Right lobe of liver (tissue), 6 donors: Measurements from ENCODE around the gene FEV. TPM values are rescaled to one million over a fixed set of nuclear protein-coding genes. Genes with fewer than 3 reads are reported as not detected.

ENCODE experiments used
- ATAC-seq, 4 donors: fragments of 200-7000 bp; cut with Tn5 transposase; one replicate each; pipeline ENCODE4 v1.9.1; 2020; ENCODE audit warnings: mild to moderate bottlenecking in 4 of 4, moderate library complexity in 4 of 4
- DNase-seq, 3 donors: peaks; one replicate each; pipeline ENCODE4 v3.0.0-alpha.2; 2020
- H3K27ac ChIP-seq, 3 donors: fragments of 200-600 bp; one replicate each; pipeline ENCODE4 v1.8.0; 2022
- H3K27me3 ChIP-seq, 2 donors: fragments of 200-600 bp; one replicate each; pipeline ENCODE4 v1.8.0; 2022
- H3K36me3 ChIP-seq, 4 donors: fragments of 200-600 bp; sonication (generic) in 1 of 4; one replicate each; pipeline versions ENCODE4 v1.5.1 to v1.8.0; 2017 to 2022; ENCODE audit warnings: control low read depth in 1 of 4
- H3K4me1 ChIP-seq, 4 donors: fragments of 200-600 bp; sonication (generic) in 1 of 4; one replicate each; pipeline versions ENCODE4 v1.5.1 to v1.8.0; 2017 to 2022; ENCODE audit warnings: control low read depth in 1 of 4
- H3K4me3 ChIP-seq, 3 donors: fragments of 200-600 bp; one replicate each; pipeline ENCODE4 v1.8.0; 2022
- H3K9me3 ChIP-seq, 4 donors: fragments of 200-600 bp; sonication (generic) in 1 of 4; one replicate each; pipeline versions ENCODE4 v1.5.1 to v1.8.0; 2017 to 2022; ENCODE audit warnings: control low read depth in 1 of 4
- POLR2A ChIP-seq: fragments of 450-650 bp; IDR thresholded peaks from one replicate; pipeline ENCODE4 v1.6.1; 2017; ENCODE audit warnings: antibody characterized with exemption, mild to moderate bottlenecking
- WGBS: methylation state at CpG from one replicate; pipeline ENCODE4 v1.1.6; 2018; ENCODE audit warnings: low coverage, low lambda C conversion rate; ENCODE audit not compliant: insufficient coverage; ENCODE audit errors: missing lambda C conversion rate; 5-methylcytosine and 5-hydroxymethylcytosine counted together
- intact Hi-C, 2 donors: fragments of 100-400 bp; cut with DNase I; formaldehyde crosslinking; loops; one replicate each; pipeline versions ENCODE4 v1.11.2 to v1.14.1; 2022
- total RNA-seq, 6 experiments: library from RNA; depleted of rRNA in 2 of 6; stranded (reverse); fragments of >200 nt in 2 of 6; fragmentation: NEBNext Ultra II Directional in 3 of 6; extraction: Animal tissue kit (Norgen Biotek cat#: 25700) in 3 of 6; gene quantifications; one replicate each; pipeline versions ENCODE4 v1.1.0 to v1.2.4, GENCODE V29; 2016 to 2023
- TF ChIP-seq, protein P1 (sequence below), 4 donors: fragments of 200-600 bp in 3 of 4; fragments of 450-650 bp in 1 of 4; IDR thresholded peaks; one replicate each; pipeline versions ENCODE4 v1.5.1 to v1.8.0; 2016 to 2022; ENCODE audit warnings: antibody characterized with exemption in 4 of 4, mild to moderate bottlenecking in 2 of 4
- donor health status: DM: no; HTN: yes; CAD: no.
- donor health status: DM: no; HTN: no; CAD: no.
- donor health status: DM: no; HTN: no; CAD: no.
- donor health status: DM: no; HTN: yes; CAD: no.
- donor health status: DM: no; HTN: yes; CAD: no.

The FEV gene
- total RNA-seq, 6 experiments from 2014 or later, result not detected

DNA sequence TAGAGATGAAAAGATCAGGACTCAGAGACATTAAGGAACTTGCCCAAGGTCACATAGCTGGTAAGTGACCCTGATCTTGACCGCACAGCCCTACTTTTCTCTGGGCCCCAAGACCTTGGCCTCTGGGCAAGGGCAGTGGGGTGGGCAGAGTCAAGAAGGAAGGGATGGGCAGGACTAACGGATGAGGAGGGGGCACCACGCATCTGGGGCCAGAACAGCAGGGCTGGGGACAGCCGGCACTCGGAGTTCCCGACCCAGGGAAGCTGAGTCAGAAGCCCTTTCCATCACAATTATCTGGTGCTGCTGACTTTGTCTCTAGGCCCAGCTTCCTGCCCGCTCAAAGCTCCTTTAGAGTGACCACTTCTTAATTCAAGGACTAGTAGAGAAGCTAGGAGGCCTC, 42.0 kb upstream of the FEV start:
- no peak for TF ChIP-seq POLR2A
- TF ChIP-seq, protein P1, sequence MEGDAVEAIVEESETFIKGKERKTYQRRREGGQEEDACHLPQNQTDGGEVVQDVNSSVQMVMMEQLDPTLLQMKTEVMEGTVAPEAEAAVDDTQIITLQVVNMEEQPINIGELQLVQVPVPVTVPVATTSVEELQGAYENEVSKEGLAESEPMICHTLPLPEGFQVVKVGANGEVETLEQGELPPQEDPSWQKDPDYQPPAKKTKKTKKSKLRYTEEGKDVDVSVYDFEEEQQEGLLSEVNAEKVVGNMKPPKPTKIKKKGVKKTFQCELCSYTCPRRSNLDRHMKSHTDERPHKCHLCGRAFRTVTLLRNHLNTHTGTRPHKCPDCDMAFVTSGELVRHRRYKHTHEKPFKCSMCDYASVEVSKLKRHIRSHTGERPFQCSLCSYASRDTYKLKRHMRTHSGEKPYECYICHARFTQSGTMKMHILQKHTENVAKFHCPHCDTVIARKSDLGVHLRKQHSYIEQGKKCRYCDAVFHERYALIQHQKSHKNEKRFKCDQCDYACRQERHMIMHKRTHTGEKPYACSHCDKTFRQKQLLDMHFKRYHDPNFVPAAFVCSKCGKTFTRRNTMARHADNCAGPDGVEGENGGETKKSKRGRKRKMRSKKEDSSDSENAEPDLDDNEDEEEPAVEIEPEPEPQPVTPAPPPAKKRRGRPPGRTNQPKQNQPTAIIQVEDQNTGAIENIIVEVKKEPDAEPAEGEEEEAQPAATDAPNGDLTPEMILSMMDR (IDR thresholded peaks at IDR 0.05), result no peak
- H3K9me3 ChIP-seq, result no peaks in the 10 kb centered on the region
- intact Hi-C loops, result loop anchor here in 1 of 2 donors (10.0 kb wide), 1 partner anchor 268 kb away; no protein-coding TSS in a partner anchor
- no peaks in the 10 kb centered on the region for H3K27me3 ChIP-seq
- ATAC-seq, result no peak
- H3K4me3 ChIP-seq, result no peak overlapping the region
- no peak for DNase-seq
- no peak overlapping the region for H3K27ac ChIP-seq
- no CpG with 5 or more reads among the region's 7 CpGs for WGBS
- H3K4me1 ChIP-seq, result no peaks in the 10 kb centered on the region
- H3K36me3 ChIP-seq, result no peaks in the 10 kb centered on the region

DNA sequence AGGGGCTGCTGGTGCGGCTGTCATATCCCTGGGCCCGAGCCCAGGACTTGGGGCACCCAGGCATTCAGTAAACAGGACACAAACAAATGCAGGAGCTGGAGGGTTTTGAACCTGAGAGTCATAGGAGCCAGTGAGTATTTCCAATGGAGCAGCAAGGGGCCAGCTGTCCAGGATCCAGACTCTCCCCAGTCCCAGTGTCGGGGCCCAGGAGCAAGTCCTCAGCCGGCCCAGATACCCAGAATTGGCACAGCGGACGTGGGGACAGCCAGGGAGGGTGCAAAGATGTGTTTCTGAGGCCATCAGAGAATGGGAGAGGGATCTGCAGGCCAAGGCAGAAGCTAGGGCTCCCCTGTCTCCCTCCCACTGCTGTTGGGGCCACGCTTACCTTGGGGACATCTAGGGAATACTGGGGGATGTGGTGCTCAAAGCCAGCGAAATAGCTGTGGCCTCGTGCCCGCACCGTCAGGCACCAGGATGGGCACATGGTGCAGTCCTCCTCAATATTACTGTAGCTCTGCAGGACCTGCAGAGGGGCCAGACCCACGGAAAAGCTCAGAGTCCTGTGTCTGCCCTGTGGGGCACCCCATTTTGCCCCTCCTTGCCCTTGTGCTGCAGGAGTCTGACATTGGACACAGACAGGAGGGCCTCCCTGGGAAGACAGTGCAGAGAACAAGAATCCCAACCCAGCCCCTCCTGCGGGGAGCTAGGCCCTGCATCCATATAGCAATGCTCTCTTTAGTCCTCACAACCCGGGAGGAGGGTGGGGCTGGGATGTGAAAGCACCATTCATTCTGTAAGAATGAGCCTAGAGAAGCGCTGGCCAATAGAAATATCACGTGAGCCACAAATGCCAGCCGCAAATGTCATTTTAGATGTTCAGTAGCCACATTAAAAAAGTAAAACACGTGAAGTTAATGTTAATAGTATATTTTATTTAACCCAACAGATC, 40.9 kb upstream of the FEV start:
- ATAC-seq, result no peak
- WGBS, result 68% methylated on average over 7 of the region's 18 CpGs
- H3K36me3 ChIP-seq, result no peaks in the 10 kb centered on the region
- TF ChIP-seq, protein P1 (IDR thresholded peaks at IDR 0.05), result no peak
- TF ChIP-seq POLR2A, result no peak
- no peak overlapping the region for H3K27ac ChIP-seq
- no peak for DNase-seq
- intact Hi-C loops, result loop anchor here in 1 of 2 donors (10.0 kb wide), 1 partner anchor 269 kb away; no protein-coding TSS in a partner anchor
- no peaks in the 10 kb centered on the region for H3K4me1 ChIP-seq
- no peaks in the 10 kb centered on the region for H3K27me3 ChIP-seq
- H3K9me3 ChIP-seq, result no peaks in the 10 kb centered on the region
- no peak overlapping the region for H3K4me3 ChIP-seq

DNA sequence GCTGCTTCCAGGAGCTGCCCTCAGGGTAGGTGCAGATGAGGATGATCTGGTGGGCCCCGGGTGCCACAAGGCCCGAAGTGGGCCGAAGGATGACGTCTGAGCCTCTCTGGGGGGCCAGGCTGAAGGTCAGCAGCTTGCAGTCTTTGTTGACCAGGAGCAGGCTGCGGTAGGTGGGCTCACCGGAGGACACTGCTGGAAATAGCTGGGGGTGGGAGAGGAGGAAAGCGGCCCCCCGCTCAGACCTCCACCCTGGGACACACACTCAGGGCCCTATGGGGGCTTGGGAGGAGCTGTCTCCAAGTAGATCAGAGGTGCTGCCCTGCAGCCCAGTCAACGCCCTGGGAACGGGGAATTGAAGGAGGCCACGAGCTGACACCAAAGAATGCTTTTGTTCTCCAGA, 39.1 kb upstream of the FEV start:
- Histone ChIP-seq H3K27ac (no peak overlapping the region), H3K4me3 (no peak overlapping the region), H3K9me3 (no peaks in the 10 kb centered on the region), H3K27me3 (no peaks in the 10 kb centered on the region), H3K36me3 (no peaks in the 10 kb centered on the region), H3K4me1 (no peaks in the 10 kb centered on the region)
- intact Hi-C loops, result loop anchor here in 1 of 2 donors (10.0 kb wide), 1 partner anchor 271 kb away; no protein-coding TSS in a partner anchor
- TF ChIP-seq POLR2A, result no peak
- TF ChIP-seq, protein P1 (IDR thresholded peaks at IDR 0.05), result no peak
- WGBS, result 86% methylated on average over 7 of the region's 11 CpGs
- ATAC-seq (no peak), DNase-seq (no peak)

DNA sequence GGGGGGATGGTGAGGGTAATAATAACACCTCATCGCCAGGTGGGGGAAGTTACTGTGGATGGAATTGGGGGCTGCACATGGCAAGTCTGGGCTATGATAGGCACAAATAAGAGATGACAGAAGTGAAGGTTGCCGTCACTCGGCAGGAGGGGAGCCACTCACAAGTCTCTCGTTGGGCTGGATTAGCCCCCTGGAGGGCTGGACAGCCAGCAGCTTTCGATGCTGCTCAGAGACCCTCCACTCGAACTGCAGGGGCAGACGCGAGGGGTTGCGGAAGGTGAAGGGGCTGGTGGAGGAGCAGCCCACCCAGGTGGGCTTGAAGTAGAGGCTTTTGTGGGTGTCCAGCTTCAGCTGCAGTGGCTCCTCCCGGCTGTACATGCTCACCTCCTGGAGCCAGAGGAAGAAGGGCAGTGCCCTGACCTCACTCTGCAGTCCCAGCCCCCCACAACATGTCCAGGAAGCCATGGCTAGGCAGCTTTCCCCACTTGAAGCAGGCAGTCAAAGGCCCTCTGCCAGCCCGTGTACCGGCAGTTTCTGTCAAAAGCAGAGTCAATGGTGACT, 38.1 kb upstream of the FEV start:
- WGBS, result 87% methylated on average over 3 of the region's 12 CpGs
- no peak overlapping the region for H3K4me3 ChIP-seq
- no peaks in the 10 kb centered on the region for H3K36me3 ChIP-seq
- H3K27ac ChIP-seq, result no peak overlapping the region
- ATAC-seq, result no peak
- no peak for TF ChIP-seq POLR2A
- TF ChIP-seq, protein P1 (IDR thresholded peaks at IDR 0.05), result no peak
- H3K4me1 ChIP-seq, result no peaks in the 10 kb centered on the region
- DNase-seq, result no peak
- no peaks in the 10 kb centered on the region for H3K27me3 ChIP-seq
- intact Hi-C loops, result loop anchor here in 1 of 2 donors (10.0 kb wide), 1 partner anchor 272 kb away; no protein-coding TSS in a partner anchor
- H3K9me3 ChIP-seq, result no peaks in the 10 kb centered on the region
